SK-N-SH (cell line): ENCODE measurements around the gene KIFC3. TPM values are rescaled to one million over a fixed set of nuclear protein-coding genes. Genes with fewer than 3 reads are reported as not detected.

Experiments
- CTCF ChIA-PET: fragments of 300-600, 350-600 bp; formaldehyde crosslinking; extraction: SDS; loops from one replicate; lab custom pipeline; 2021; lab: Yijun Ruan, JAX
- POLR2A ChIA-PET: fragments of 350-600 bp; sonication (Branson Sonifier 250); formaldehyde crosslinking; extraction: SDS; loops from one replicate; lab custom pipeline; 2020; ENCODE audit warnings: antibody characterized with exemption, inconsistent platforms; lab: Yijun Ruan, JAX
- DNase-seq: peaks from one replicate; pipeline ENCODE4 v3.0.0; 2012
- H2AFZ ChIP-seq: fragments of 200-600 bp; sonication (generic); 2 replicates; pipeline ENCODE4 v1.8.1; 2016; ENCODE audit warnings: antibody characterized with exemption, mild to moderate bottlenecking, low read depth
- H3F3A ChIP-seq: fragments of 200-600 bp; sonication (generic); replicated peaks from 2 replicates; pipeline ENCODE3; 2016; ENCODE audit warnings: antibody characterized with exemption, mild to moderate bottlenecking; ENCODE audit not compliant: insufficient read depth
- H3K27ac ChIP-seq, 2 experiments: fragments of 200-500 bp in 1 of 2; fragments of 200-600 bp in 1 of 2; sonication (Bioruptor generic) in 1 of 2; sonication (generic), shearing (Covaris generic) in 1 of 2; 2 replicates each; pipeline versions ENCODE4 v1.5.1 to v1.6.1; 2014 to 2016; ENCODE audit warnings: low read depth in 2 of 2, inconsistent platforms in 1 of 2, low read length in 1 of 2, mild to moderate bottlenecking in 1 of 2, mixed read lengths in 1 of 2
- H3K27me3 ChIP-seq: fragments of 200-600 bp; sonication (generic), shearing (Covaris generic); 2 replicates; pipeline ENCODE4 v1.6.1; 2016; ENCODE audit warnings: mixed run types; ENCODE audit not compliant: insufficient read depth
- H3K36me3 ChIP-seq, 2 experiments: fragments of 200-500 bp in 1 of 2; fragments of 200-600 bp in 1 of 2; sonication (Bioruptor generic) in 1 of 2; sonication (generic) in 1 of 2; replicated peaks in 1 of 2; 2 replicates each; pipeline versions ENCODE3 to v1.5.1; 2014 to 2016; ENCODE audit warnings: low read length in 1 of 2, mild to moderate bottlenecking in 1 of 2; ENCODE audit not compliant: insufficient read depth in 2 of 2, control insufficient read depth in 1 of 2
- H3K4me1 ChIP-seq, 2 experiments: fragments of 200-500 bp in 1 of 2; fragments of 200-600 bp in 1 of 2; sonication (Bioruptor generic) in 1 of 2; sonication (generic), shearing (Covaris generic) in 1 of 2; 2 replicates each; pipeline versions ENCODE4 v1.5.1 to v1.6.1; 2014 to 2016; ENCODE audit warnings: low read depth in 1 of 2, low read length in 1 of 2, mixed run types in 1 of 2; ENCODE audit not compliant: insufficient read depth in 2 of 2, control insufficient read depth in 1 of 2
- H3K4me2 ChIP-seq: fragments of 200-600 bp; sonication (generic), shearing (Covaris generic); 2 replicates; pipeline ENCODE4 v1.6.1; 2017; ENCODE audit warnings: mixed run types
- H3K4me3 ChIP-seq, 2 experiments: fragments of 200-500 bp in 1 of 2; fragments of 200-600 bp in 1 of 2; sonication (Bioruptor generic) in 1 of 2; sonication (generic), shearing (Covaris generic) in 1 of 2; 2 replicates each; pipeline versions ENCODE4 v1.5.1 to v1.8.1; 2014 to 2016; ENCODE audit warnings: low read depth in 2 of 2, inconsistent platforms in 1 of 2, low read length in 1 of 2, mild to moderate bottlenecking in 1 of 2, mixed read lengths in 1 of 2, moderate library complexity in 1 of 2
- H3K79me2 ChIP-seq: fragments of 200-600 bp; sonication (generic); 2 replicates; pipeline ENCODE4 v1.8.1; 2017; ENCODE audit warnings: mild to moderate bottlenecking; ENCODE audit not compliant: insufficient read depth
- H3K9ac ChIP-seq: fragments of 200-600 bp; sonication (generic); 2 replicates; pipeline ENCODE4 v1.6.1; 2017; ENCODE audit warnings: mixed run types
- H3K9me2 ChIP-seq: fragments of 200-600 bp; sonication (generic); 2 replicates; pipeline ENCODE4 v1.6.1; 2017; ENCODE audit warnings: mixed run types
- H3K9me3 ChIP-seq: fragments of 200-600 bp; sonication (generic); 2 replicates; pipeline ENCODE4 v1.6.1; 2017; ENCODE audit warnings: mixed run types, mild to moderate bottlenecking, moderate library complexity
- H4K20me1 ChIP-seq: fragments of 200-600 bp; sonication (generic); 2 replicates; pipeline ENCODE4 v1.6.1; 2017; ENCODE audit warnings: mild to moderate bottlenecking, mixed run types; ENCODE audit not compliant: insufficient read depth
- CHD2 ChIP-seq: fragments of 150-350 bp; IDR thresholded peaks from 2 replicates; pipeline ENCODE4 v1.6.1; 2018; ENCODE audit warnings: low read length; ENCODE audit not compliant: partially characterized antibody
- CTCF ChIP-seq: fragments of 200-600 bp; sonication (generic); IDR thresholded peaks from 2 replicates; pipeline ENCODE4 v1.6.1; 2017; ENCODE audit warnings: antibody characterized with exemption, mild to moderate bottlenecking, moderate library complexity
- ELF1 ChIP-seq: IDR thresholded peaks from 2 replicates; pipeline ENCODE4 v1.4.0; 2012
- EP300 ChIP-seq, 2 experiments: IDR thresholded peaks; 2 replicates each; pipeline versions ENCODE4 v1.4.0 to v1.6.1; 2012; ENCODE audit warnings: borderline replicate concordance in 1 of 2, low read depth in 1 of 2, low read length in 1 of 2
- EZH2phosphoT487 ChIP-seq: fragments of 200-600 bp; sonication (generic); IDR thresholded peaks from 2 replicates; pipeline ENCODE4 v1.6.1; 2017; ENCODE audit warnings: low read depth, mixed run types, mild to moderate bottlenecking, antibody characterized with exemption, moderate library complexity, borderline replicate concordance
- FOXJ3 ChIP-seq: sonication (generic); formaldehyde crosslinking; IDR thresholded peaks from 2 replicates; pipeline ENCODE4 v1.5.1; 2020; ENCODE audit warnings: mild to moderate bottlenecking, missing genetic modification reagents
- FOXM1 ChIP-seq: IDR thresholded peaks from 2 replicates; pipeline ENCODE4 v1.4.0; 2012; ENCODE audit warnings: low read depth, mild to moderate bottlenecking
- GATA2 ChIP-seq: sonication (generic); formaldehyde crosslinking; IDR thresholded peaks from 2 replicates; pipeline ENCODE4 v1.5.0; 2020; ENCODE audit warnings: mild to moderate bottlenecking, missing genetic modification reagents
- IRF3 ChIP-seq: fragments of 150-350 bp; IDR thresholded peaks from 2 replicates; pipeline ENCODE4 v1.6.1; 2016; ENCODE audit warnings: mild to moderate bottlenecking, low read depth, low read length
- JUND ChIP-seq: IDR thresholded peaks from 2 replicates; pipeline ENCODE4 v1.4.0; 2012
- MAX ChIP-seq: IDR thresholded peaks from 2 replicates; pipeline ENCODE4 v1.4.0; 2012; ENCODE audit warnings: low read depth
- NFIC ChIP-seq: IDR thresholded peaks from 2 replicates; pipeline ENCODE4 v1.4.0; 2012; ENCODE audit warnings: borderline replicate concordance
- NRF1 ChIP-seq: IDR thresholded peaks from 2 replicates; pipeline ENCODE4 v1.6.1; 2012; ENCODE audit warnings: low read depth, mild to moderate bottlenecking, low read length
- PBX3 ChIP-seq: IDR thresholded peaks from 2 replicates; pipeline ENCODE4; 2012
- REST ChIP-seq: IDR thresholded peaks from 2 replicates; pipeline ENCODE4 v1.6.1; 2012; ENCODE audit warnings: mild to moderate bottlenecking, low read depth, low read length, moderate library complexity
- RXRA ChIP-seq: IDR thresholded peaks from 2 replicates; pipeline ENCODE4 v1.4.0; 2012; ENCODE audit warnings: low read depth, mild to moderate bottlenecking, borderline replicate concordance
- SMC3 ChIP-seq: IDR thresholded peaks from 2 replicates; pipeline ENCODE4 v1.6.1; 2012; ENCODE audit warnings: low read depth, low read length, improper control_type of control experiment
- TCF12 ChIP-seq: IDR thresholded peaks from 2 replicates; pipeline ENCODE4 v1.4.0; 2012
- USF2 ChIP-seq: fragments of 150-350 bp; IDR thresholded peaks from 2 replicates; pipeline ENCODE4 v1.6.1; 2017; ENCODE audit warnings: antibody characterized with exemption, low read length, low read depth, borderline replicate concordance
- WGBS: methylation state at CpG from one replicate; pipeline ENCODE4 v1.1.6; 2017; ENCODE audit warnings: low lambda C conversion rate; 5-methylcytosine and 5-hydroxymethylcytosine counted together
- polyA plus RNA-seq, 3 experiments: library from polyadenylated mRNA; depleted of rRNA; stranded (reverse); fragments of >200 nt; gene quantifications; 2 replicates each; pipeline ENCODE4 v1.2.3, GENCODE V29; 2012

The KIFC3 gene
- polyA plus RNA-seq, 1 of the 3 experiments (the other 2 are of a cell fraction), result 65.4 TPM

- POLR2A ChIA-PET, result no interaction called here
- WGBS, result 42% methylated on average over 3 of the region's 3 CpGs
These were observed 27.7 kb upstream of the KIFC3 start for GRCh38 chr16:57829969-57830360.

More at GRCh38 chr16:57829969-57830360, 27.7 kb upstream of the KIFC3 start:
- H4K20me1 ChIP-seq, result no peaks in the 10 kb centered on the region
- no peak for DNase-seq
- no peaks in the 10 kb centered on the region for H3F3A ChIP-seq
- CTCF ChIA-PET, result interaction anchor here (0.7 to 1.7 kb wide), 2 partner anchors 26 to 35 kb away, joined by 4 read pairs; no protein-coding TSS in a partner anchor
- no peak overlapping the region for H3K4me3 ChIP-seq
- peaks cover 5 to 6% of the 10 kb centered on the region in 2 experiments; a peak in 2 of 4 replicates for H3K4me1 ChIP-seq
- H3K9ac ChIP-seq, result no peak overlapping the region
- H3K36me3 ChIP-seq, result no peaks in the 10 kb centered on the region
- H3K9me2 ChIP-seq, result no peaks in the 10 kb centered on the region
- no peak overlapping the region for H3K27ac ChIP-seq
- TF ChIP-seq EP300 (IDR thresholded peaks at IDR 0.05; ENCODE audit: borderline replicate concordance in 1 of 2, low read depth in 1 of 2, low read length in 1 of 2) (no peak), REST (no peak), FOXM1 (no peak), SMC3 (no peak), MAX (no peak), TCF12 (no peak), FOXJ3 (CRISPR knock-in tag) (no peak), CHD2 (no peak), USF2 (no peak), ELF1 (no peak), IRF3 (no peak), NFIC (no peak), RXRA (no peak), GATA2 (CRISPR knock-in tag) (no peak), NRF1 (no peak), CTCF (no peak), EZH2phosphoT487 (no peak), PBX3 (no peak), JUND (no peak)
- no peaks in the 10 kb centered on the region for H3K27me3 ChIP-seq
- no peaks in the 10 kb centered on the region for H3K79me2 ChIP-seq
- no peaks in the 10 kb centered on the region for H3K9me3 ChIP-seq
- no peak overlapping the region for H2AFZ ChIP-seq
- no peak overlapping the region for H3K4me2 ChIP-seq
